H1 (cell line): Measurements from ENCODE around the gene AIFM3. TPM values are rescaled to one million over a fixed set of nuclear protein-coding genes. Genes with fewer than 3 reads are reported as not detected.

Experiments used
- CTCF ChIA-PET: fragments of 300-600 bp; sonication (Branson Sonifier 250); formaldehyde crosslinking; loops from one replicate; lab custom pipeline; 2021; ENCODE audit not compliant: partially characterized antibody; lab: Charles Lee
- POLR2A ChIA-PET: fragments of 300-600 bp; sonication (Branson Sonifier 250); formaldehyde crosslinking; loops from one replicate; lab custom pipeline; 2021; ENCODE audit warnings: inconsistent platforms; ENCODE audit not compliant: partially characterized antibody; lab: Charles Lee
- DNase-seq, 2 experiments: peaks; one replicate each; pipeline versions ENCODE4 v3.0.0 to v3.0.0-alpha.2; 2010 to 2022; ENCODE audit warnings: low spot score in 2 of 2, low read depth in 1 of 2, mixed read lengths in 1 of 2
- FAIRE-seq: peaks from 2 replicates; lab custom pipeline; 2011; peaks lifted over from hg19 to GRCh38; lab: Jason Lieb, UNC
- H2AFZ ChIP-seq: 2 replicates; pipeline ENCODE4 v1.8.1; 2012; ENCODE audit warnings: low read length, inconsistent platforms
- H2AK5ac ChIP-seq: 2 replicates; pipeline ENCODE4 v1.6.1; 2013; ENCODE audit warnings: low read depth, low read length
- H2BK120ac ChIP-seq: replicated peaks from 2 replicates; pipeline ENCODE3; 2013; ENCODE audit warnings: low read depth, low read length, inconsistent platforms
- H2BK12ac ChIP-seq: 2 replicates; pipeline ENCODE4 v1.6.1; 2013; ENCODE audit warnings: low read depth, low read length
- H2BK15ac ChIP-seq: 2 replicates; pipeline ENCODE4 v1.6.1; 2013; ENCODE audit warnings: low read length
- H2BK20ac ChIP-seq: 2 replicates; pipeline ENCODE4 v1.6.1; 2013; ENCODE audit warnings: low read length
- H2BK5ac ChIP-seq: 2 replicates; pipeline ENCODE4 v1.6.1; 2013; ENCODE audit warnings: low read depth, low read length
- H3K14ac ChIP-seq: 2 replicates; pipeline ENCODE4 v1.6.1; 2013; ENCODE audit warnings: inconsistent platforms; ENCODE audit not compliant: insufficient read length
- H3K18ac ChIP-seq: 2 replicates; pipeline ENCODE4 v1.6.1; 2013; ENCODE audit warnings: low read length; ENCODE audit errors: extremely low read depth
- H3K23ac ChIP-seq: 2 replicates; pipeline ENCODE4 v1.6.1; 2013; ENCODE audit warnings: inconsistent platforms; ENCODE audit not compliant: insufficient read length
- H3K23me2 ChIP-seq: 2 replicates; pipeline ENCODE4 v1.6.1; 2013; ENCODE audit warnings: low read depth, low read length
- H3K27ac ChIP-seq: 2 replicates; pipeline ENCODE4 v1.6.1; 2011; ENCODE audit warnings: low read depth, low read length, inconsistent platforms
- H3K27me3 ChIP-seq, 4 experiments: replicated peaks in 1 of 4; 1 replicate in 1 of 4; 2 replicates in 3 of 4; pipeline versions ENCODE4 v1.6.1 to v1.8.1; 2011 to 2013; ENCODE audit warnings: low read length in 3 of 4, mild to moderate bottlenecking in 3 of 4, inconsistent platforms in 2 of 4, mixed read lengths in 2 of 4, moderate library complexity in 1 of 4; ENCODE audit not compliant: control insufficient read depth in 3 of 4, insufficient read depth in 3 of 4; ENCODE audit errors: extremely low read depth in 1 of 4
- H3K36me3 ChIP-seq, 4 experiments: 2 replicates each; pipeline versions ENCODE4 v1.6.1 to v1.8.1; 2011 to 2013; ENCODE audit warnings: mild to moderate bottlenecking in 4 of 4, low read length in 3 of 4, moderate library complexity in 2 of 4, control low read depth in 1 of 4, inconsistent platforms in 1 of 4; ENCODE audit not compliant: insufficient read depth in 4 of 4, control insufficient read depth in 2 of 4
- H3K4ac ChIP-seq: replicated peaks from 2 replicates; pipeline ENCODE3; 2013; ENCODE audit warnings: low read length, low read depth, mixed read lengths, inconsistent platforms; ENCODE audit not compliant: insufficient read length
- H3K4me1 ChIP-seq, 4 experiments: replicated peaks in 1 of 4; 1 replicate in 1 of 4; 2 replicates in 3 of 4; pipeline versions ENCODE4 v1.6.1 to v1.8.1; 2011 to 2013; ENCODE audit warnings: low read length in 3 of 4, inconsistent platforms in 2 of 4, mixed read lengths in 1 of 4; ENCODE audit not compliant: insufficient read depth in 4 of 4, control insufficient read depth in 3 of 4
- H3K4me2 ChIP-seq, 2 experiments: 2 replicates each; pipeline versions ENCODE4 v1.6.1 to v1.8.1; 2011 to 2013; ENCODE audit warnings: low read depth in 2 of 2, low read length in 2 of 2, control low read depth in 1 of 2, inconsistent platforms in 1 of 2, mild to moderate bottlenecking in 1 of 2; ENCODE audit not compliant: insufficient read depth in 1 of 2
- H3K4me3 ChIP-seq, 4 experiments: fragments of 200-600, 300-600 bp in 1 of 4; sonication (generic), shearing (Covaris generic), sonication (Bioruptor Twin) in 1 of 4; 2 replicates each; pipeline versions ENCODE4 v1.5.1 to v1.8.1; 2011 to 2016; ENCODE audit warnings: low read length in 4 of 4, low read depth in 3 of 4, control low read depth in 2 of 4, inconsistent platforms in 2 of 4, mild to moderate bottlenecking in 2 of 4, mixed read lengths in 1 of 4, moderate library complexity in 1 of 4; ENCODE audit not compliant: insufficient read depth in 2 of 4; ENCODE audit errors: extremely low read depth in 1 of 4
- H3K56ac ChIP-seq: replicated peaks from 2 replicates; pipeline ENCODE3; 2013; ENCODE audit warnings: low read depth, mild to moderate bottlenecking, mixed read lengths, low read length, inconsistent platforms; ENCODE audit not compliant: insufficient read length
- H3K79me1 ChIP-seq: 2 replicates; pipeline ENCODE4 v1.6.1; 2013; ENCODE audit warnings: low read depth, low read length, control low read depth
- H3K79me2 ChIP-seq, 2 experiments: 2 replicates each; pipeline versions ENCODE4 v1.6.1 to v1.8.1; 2012 to 2013; ENCODE audit warnings: low read length in 2 of 2, mild to moderate bottlenecking in 2 of 2, inconsistent platforms in 1 of 2; ENCODE audit not compliant: insufficient read depth in 2 of 2, control insufficient read depth in 1 of 2
- H3K9ac ChIP-seq, 4 experiments: replicated peaks in 1 of 4; 1 replicate in 1 of 4; 2 replicates in 3 of 4; pipeline versions ENCODE4 v1.6.1 to v1.8.1; 2011 to 2013; ENCODE audit warnings: low read depth in 3 of 4, low read length in 3 of 4, control low read depth in 2 of 4, mild to moderate bottlenecking in 2 of 4, moderate library complexity in 2 of 4, inconsistent platforms in 1 of 4; ENCODE audit errors: extremely low read depth in 1 of 4
- H3K9me3 ChIP-seq, 2 experiments: 2 replicates each; pipeline versions ENCODE4 v1.6.1 to v1.8.1; 2012 to 2013; ENCODE audit warnings: mild to moderate bottlenecking in 2 of 2, moderate library complexity in 2 of 2, control low read depth in 1 of 2, inconsistent platforms in 1 of 2, low read depth in 1 of 2, low read length in 1 of 2, mixed read lengths in 1 of 2; ENCODE audit not compliant: insufficient read depth in 2 of 2
- H4K20me1 ChIP-seq, 2 experiments: replicated peaks in 1 of 2; 2 replicates each; pipeline versions ENCODE3 to v1.8.1; 2011 to 2013; ENCODE audit warnings: inconsistent platforms in 2 of 2, low read length in 2 of 2, mild to moderate bottlenecking in 1 of 2; ENCODE audit not compliant: insufficient read depth in 2 of 2, control insufficient read depth in 1 of 2
- H4K5ac ChIP-seq: 2 replicates; pipeline ENCODE4 v1.6.1; 2013; ENCODE audit warnings: low read length, low read depth, mixed read lengths, inconsistent platforms; ENCODE audit not compliant: insufficient read length
- H4K8ac ChIP-seq: 2 replicates; pipeline ENCODE4 v1.8.0; 2013; ENCODE audit warnings: mild to moderate bottlenecking, moderate library complexity, low read length, inconsistent platforms; ENCODE audit not compliant: insufficient read depth; ENCODE audit errors: extremely low read depth
- H4K91ac ChIP-seq: replicated peaks from 2 replicates; pipeline ENCODE3; 2013; ENCODE audit warnings: low read length, mixed read lengths, inconsistent platforms; ENCODE audit not compliant: insufficient read length
- BCL11A ChIP-seq, 2 experiments: IDR thresholded peaks; one replicate each; pipeline ENCODE4 v1.6.1; 2011; ENCODE audit warnings: low read depth in 2 of 2, low read length in 2 of 2, mild to moderate bottlenecking in 2 of 2
- CBX5 ChIP-seq: fragments of 300-800, 300-1000 bp; sonication (generic); IDR thresholded peaks from 2 replicates; pipeline ENCODE4 v1.7.1; 2016; ENCODE audit warnings: antibody characterized with exemption, low read length, low read depth
- GTF2F1 ChIP-seq: IDR thresholded peaks from 2 replicates; pipeline ENCODE4 v1.6.1; 2012; ENCODE audit warnings: low read depth, low read length, improper control_type of control experiment, borderline replicate concordance
- HDAC2 ChIP-seq, 2 experiments: fragments of 300-600 bp in 1 of 2; sonication (generic) in 1 of 2; IDR thresholded peaks; 2 replicates each; pipeline ENCODE4 v1.6.1; 2011 to 2012; ENCODE audit warnings: low read depth in 2 of 2, low read length in 2 of 2, mild to moderate bottlenecking in 2 of 2, moderate library complexity in 2 of 2, borderline replicate concordance in 1 of 2, inconsistent platforms in 1 of 2
- NANOG ChIP-seq: IDR thresholded peaks from 2 replicates; pipeline ENCODE4 v1.6.1; 2011; ENCODE audit warnings: low read length, low read depth, mild to moderate bottlenecking, inconsistent platforms; ENCODE audit not compliant: insufficient read depth, poor library complexity, severe bottlenecking
- SIX5 ChIP-seq: IDR thresholded peaks from 2 replicates; pipeline ENCODE4 v1.6.1; 2011; ENCODE audit warnings: mild to moderate bottlenecking, low read depth, low read length
- YY1 ChIP-seq: IDR thresholded peaks from 2 replicates; pipeline ENCODE4 v1.6.1; 2011; ENCODE audit warnings: low read depth, mild to moderate bottlenecking, low read length
- WGBS, 2 experiments: shearing (Covaris generic) in 1 of 2; methylation state at CpG; one replicate each; pipeline versions ENCODE4 v1.1.6 to v1.1.7; 2013 to 2015; ENCODE audit warnings: low lambda C conversion rate in 2 of 2, mixed read lengths in 2 of 2, inconsistent platforms in 1 of 2, low coverage in 1 of 2, missing lambda C conversion rate in 1 of 2; ENCODE audit not compliant: insufficient replicate concordance in 2 of 2, insufficient coverage in 1 of 2, insufficient read length in 1 of 2; ENCODE audit errors: extremely low coverage in 1 of 2, missing lambda C conversion rate in 1 of 2; 5-methylcytosine and 5-hydroxymethylcytosine counted together
- polyA plus RNA-seq, 7 experiments: library from polyadenylated mRNA; depleted of rRNA in 3 of 7; stranded (reverse) in 5 of 7; unstranded in 2 of 7; fragments of >200 nt in 5 of 7; fragments of 200-250 nt in 2 of 7; gene quantifications; 1 replicate in 5 of 7; 2 replicates in 1 of 7; 4 replicates in 1 of 7; pipeline versions ENCODE4 v1.2.1 to v1.2.3, GENCODE V29; 2011 to 2013; ENCODE audit warnings: missing spikeins in 2 of 7, mixed read lengths in 2 of 7
- total RNA-seq: library from RNA; stranded (reverse); fragmentation: NEBNext Ultra II Directional; extraction: Animal tissue kit (Norgen Biotek cat#: 25700); gene quantifications from 2 replicates; pipeline ENCODE4 v1.2.1, GENCODE V29; 2021
- TF ChIP-seq, protein P1 (sequence below): IDR thresholded peaks from 2 replicates; pipeline ENCODE4 v1.6.1; 2012; ENCODE audit warnings: inconsistent platforms
- TF ChIP-seq, protein P2 (sequence below), 3 experiments: IDR thresholded peaks; 1 replicate in 2 of 3; 2 replicates in 1 of 3; pipeline versions ENCODE4 v1.5.1 to v1.6.1; 2011; ENCODE audit warnings: low read length in 3 of 3, mild to moderate bottlenecking in 3 of 3, inconsistent platforms in 2 of 3, low read depth in 1 of 3, moderate library complexity in 1 of 3; ENCODE audit not compliant: insufficient read depth in 1 of 3; ENCODE audit errors: control extremely low read depth in 1 of 3

The AIFM3 gene
- total and polyA plus RNA-seq, 2 of the 8 experiments (the other 6 are each of a cell fraction or from before 2014, with no cell fraction given): 0.86 to 1.4 TPM

DNA sequence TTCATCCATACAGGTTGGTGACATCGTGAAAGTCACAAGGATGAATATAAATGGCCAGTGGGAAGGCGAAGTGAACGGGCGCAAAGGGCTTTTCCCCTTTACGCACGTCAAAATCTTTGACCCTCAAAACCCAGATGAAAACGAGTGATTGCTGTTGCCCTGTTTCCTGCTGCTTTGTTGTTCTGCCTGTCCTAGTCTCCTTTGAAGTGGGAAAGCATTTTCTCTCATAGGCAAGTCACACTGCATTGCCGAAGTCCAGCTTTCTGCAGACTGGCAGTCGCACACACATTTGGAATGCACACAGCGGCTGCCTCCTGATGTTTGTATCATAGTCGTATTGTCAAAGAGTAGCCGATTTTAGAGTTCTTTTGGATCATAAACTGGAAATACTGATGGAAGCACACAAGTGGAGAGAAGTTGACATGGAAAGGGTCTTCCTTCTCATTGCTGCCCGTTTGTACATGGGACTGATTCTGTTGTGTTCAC lies 17.3 kb upstream of the AIFM3 start:
- H3K56ac ChIP-seq: no peak overlapping the region
- CTCF ChIA-PET: interaction anchor here (1.1 to 2.8 kb wide), 2 partner anchors 64 to 78 kb away, joined by 3 to 8 read pairs; no protein-coding TSS in a partner anchor
- DNase-seq (no peak), FAIRE-seq (no peak)
- no peak overlapping the region for H3K4me2 ChIP-seq
- H3K9ac ChIP-seq: no peak overlapping the region
- no peak overlapping the region for H3K14ac ChIP-seq
- no peak overlapping the region for H2BK120ac ChIP-seq
- H2AFZ ChIP-seq: no peak overlapping the region
- no peak overlapping the region for H3K4ac ChIP-seq
- no peaks in the 10 kb centered on the region for H3K9me3 ChIP-seq
- peaks cover 19% of the 10 kb centered on the region for H3K79me1 ChIP-seq
- no peak overlapping the region for H3K4me3 ChIP-seq
- no peak overlapping the region for H2BK5ac ChIP-seq
- H4K8ac ChIP-seq: no peak overlapping the region
- no peak overlapping the region for H4K5ac ChIP-seq
- no peak overlapping the region for H2BK20ac ChIP-seq
- no peak overlapping the region for H2BK12ac ChIP-seq
- no peaks in the 10 kb centered on the region for H3K27me3 ChIP-seq
- no peak overlapping the region for H3K23ac ChIP-seq
- H3K23me2 ChIP-seq: no peaks in the 10 kb centered on the region
- peaks cover 8 to 40% (median 28%) of the 10 kb centered on the region in 4 experiments; a peak in 7 of 8 replicates for H3K36me3 ChIP-seq
- 93% methylated on average over 13 of the region's 13 CpGs; no CpG with 5 or more reads in 1 of the 2 experiments for WGBS, 2 experiments
- POLR2A ChIA-PET: interaction anchor here (1.1 kb wide), 1 partner anchor 75 kb away, joined by 3 read pairs; no protein-coding TSS in a partner anchor
- H3K27ac ChIP-seq: no peak overlapping the region
- no peak overlapping the region for H3K18ac ChIP-seq
- no peak overlapping the region for H2BK15ac ChIP-seq
- no peaks in the 10 kb centered on the region for H3K4me1 ChIP-seq
- TF ChIP-seq NANOG (no peak), GTF2F1 (no peak), SIX5 (no peak), BCL11A (IDR thresholded peaks at IDR 0.05; ENCODE audit: low read depth in 2 of 2, low read length in 2 of 2) (no peak), YY1 (no peak), CBX5 (no peak), HDAC2 (IDR thresholded peaks at IDR 0.05; ENCODE audit: borderline replicate concordance in 1 of 2, low read depth in 2 of 2, low read length in 2 of 2) (no peak)
- TF ChIP-seq, protein P1, sequence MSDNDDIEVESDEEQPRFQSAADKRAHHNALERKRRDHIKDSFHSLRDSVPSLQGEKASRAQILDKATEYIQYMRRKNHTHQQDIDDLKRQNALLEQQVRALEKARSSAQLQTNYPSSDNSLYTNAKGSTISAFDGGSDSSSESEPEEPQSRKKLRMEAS: no peak
- TF ChIP-seq, protein P2, sequence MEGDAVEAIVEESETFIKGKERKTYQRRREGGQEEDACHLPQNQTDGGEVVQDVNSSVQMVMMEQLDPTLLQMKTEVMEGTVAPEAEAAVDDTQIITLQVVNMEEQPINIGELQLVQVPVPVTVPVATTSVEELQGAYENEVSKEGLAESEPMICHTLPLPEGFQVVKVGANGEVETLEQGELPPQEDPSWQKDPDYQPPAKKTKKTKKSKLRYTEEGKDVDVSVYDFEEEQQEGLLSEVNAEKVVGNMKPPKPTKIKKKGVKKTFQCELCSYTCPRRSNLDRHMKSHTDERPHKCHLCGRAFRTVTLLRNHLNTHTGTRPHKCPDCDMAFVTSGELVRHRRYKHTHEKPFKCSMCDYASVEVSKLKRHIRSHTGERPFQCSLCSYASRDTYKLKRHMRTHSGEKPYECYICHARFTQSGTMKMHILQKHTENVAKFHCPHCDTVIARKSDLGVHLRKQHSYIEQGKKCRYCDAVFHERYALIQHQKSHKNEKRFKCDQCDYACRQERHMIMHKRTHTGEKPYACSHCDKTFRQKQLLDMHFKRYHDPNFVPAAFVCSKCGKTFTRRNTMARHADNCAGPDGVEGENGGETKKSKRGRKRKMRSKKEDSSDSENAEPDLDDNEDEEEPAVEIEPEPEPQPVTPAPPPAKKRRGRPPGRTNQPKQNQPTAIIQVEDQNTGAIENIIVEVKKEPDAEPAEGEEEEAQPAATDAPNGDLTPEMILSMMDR (IDR thresholded peaks at IDR 0.05; ENCODE audit: control extremely low read depth in 1 of 3, insufficient read depth in 1 of 3, low read depth in 1 of 3, low read length in 3 of 3): no peak
- no peak overlapping the region for H4K91ac ChIP-seq
- H2AK5ac ChIP-seq: no peak overlapping the region
- peaks cover 27 to 46% of the 10 kb centered on the region in 2 experiments for H4K20me1 ChIP-seq
- H3K79me2 ChIP-seq: peaks cover 6 to 76% of the 10 kb centered on the region in 2 experiments
